Right hindlimb (tissue), 1 donor: Measurements from ENCODE around the gene INO80.
"Not testable (repeated sequence)": the region's sequence is repeated elsewhere in the genome, so short reads cannot be mapped to it uniquely, and the experiment has no call there.

ENCODE experiments used
- DNase-seq: peaks from one replicate; pipeline ENCODE4 v3.0.0-alpha.2; 2018

Gene INO80

DNA sequence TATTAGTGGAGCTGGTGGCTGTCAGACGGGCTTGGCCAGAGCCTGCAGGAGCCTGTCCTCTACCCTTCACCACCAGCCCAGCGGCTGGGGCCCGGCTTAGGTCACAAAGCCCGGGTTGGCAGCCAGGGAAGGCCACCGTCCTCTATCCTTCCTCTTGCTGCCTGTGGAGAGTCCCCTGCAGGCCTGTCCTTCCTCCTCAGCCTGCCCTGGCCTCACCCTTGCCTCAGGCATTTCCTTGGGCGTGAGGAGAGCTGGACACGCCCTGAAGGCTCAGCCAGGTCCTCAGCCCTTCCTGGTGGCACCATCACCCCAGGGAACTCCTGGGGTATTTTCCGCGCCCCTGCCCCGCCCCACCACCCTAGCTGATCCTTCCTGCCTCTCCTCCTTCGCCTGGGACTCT, 155.2 kb downstream of the INO80 start:
- DNase-seq = no peak

DNA sequence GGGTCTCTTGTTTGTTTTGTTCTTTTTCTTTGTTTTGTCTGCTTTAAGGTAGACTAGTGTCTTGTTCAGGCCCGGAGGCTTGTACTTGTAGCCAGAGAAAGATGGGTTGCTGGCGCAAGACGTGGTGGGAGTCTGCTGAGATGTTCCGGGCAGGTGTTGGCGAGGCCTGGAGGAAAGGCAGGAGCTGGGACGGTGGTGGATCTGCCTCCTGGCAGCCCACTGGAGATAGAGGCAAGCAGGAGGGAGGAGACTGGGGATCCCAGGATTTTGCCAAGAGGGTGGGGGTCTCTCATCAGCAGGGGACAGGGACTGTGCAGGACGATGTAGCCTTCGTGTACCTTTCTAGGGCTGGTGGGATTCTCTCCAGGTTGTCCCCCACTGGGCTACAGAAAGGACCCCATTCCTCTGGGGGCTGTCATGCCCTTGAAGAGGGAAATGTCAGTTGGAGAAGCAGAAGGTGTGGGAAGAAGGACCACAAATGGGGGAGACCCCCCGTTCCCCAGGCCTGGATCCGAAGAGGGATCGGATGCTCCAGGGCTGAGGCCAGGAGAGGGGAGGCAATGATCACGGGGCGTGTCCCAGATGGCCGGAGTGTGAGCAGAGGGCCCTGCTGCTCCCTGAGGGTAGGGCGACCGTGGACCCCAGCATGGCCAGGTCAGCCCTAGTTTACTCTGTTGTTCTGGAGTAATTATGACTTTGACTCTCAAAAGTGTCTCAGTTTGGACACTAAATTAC, 155.8 kb downstream of the INO80 start:
- no peak for DNase-seq

DNA sequence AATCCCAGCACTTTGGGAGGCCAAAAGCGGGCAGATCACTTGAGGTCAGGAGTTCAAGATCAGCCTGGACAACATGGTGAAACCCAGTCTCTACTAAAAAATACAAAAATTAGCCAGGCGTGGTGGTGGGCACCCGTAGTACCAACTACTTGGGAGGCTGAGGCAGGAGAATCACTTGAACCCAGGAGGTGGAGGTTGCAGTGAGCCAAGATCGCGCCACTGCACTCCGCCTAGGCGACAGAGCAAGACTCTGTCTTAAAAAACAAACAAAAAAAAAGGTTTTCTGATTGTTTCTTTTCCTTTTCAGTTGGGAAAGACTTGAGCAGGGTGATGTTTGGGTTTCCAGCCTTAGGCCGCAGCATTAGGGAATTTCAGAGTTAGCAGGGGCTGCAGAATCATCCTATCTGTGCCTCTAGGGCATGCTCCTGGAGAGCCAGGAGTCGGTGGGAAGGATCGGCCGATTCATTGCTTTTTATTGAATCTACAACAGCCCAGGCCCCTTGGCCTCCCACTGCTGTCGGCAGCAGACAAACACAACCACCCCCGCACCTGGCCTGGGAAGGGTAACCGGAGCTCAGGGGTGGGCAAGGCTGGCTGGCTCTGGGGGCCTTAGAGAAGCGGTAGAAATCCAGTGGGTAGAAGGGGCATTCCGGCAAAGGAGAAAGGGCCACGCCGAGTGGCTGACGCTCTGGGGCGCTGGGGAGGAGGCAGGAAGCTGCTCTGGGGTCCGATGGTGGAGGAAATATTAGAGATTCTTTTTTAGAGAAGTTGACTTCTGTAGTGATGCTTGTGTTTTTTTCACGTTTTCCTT, 156.5 kb downstream of the INO80 start:
- no peak for DNase-seq

DNA sequence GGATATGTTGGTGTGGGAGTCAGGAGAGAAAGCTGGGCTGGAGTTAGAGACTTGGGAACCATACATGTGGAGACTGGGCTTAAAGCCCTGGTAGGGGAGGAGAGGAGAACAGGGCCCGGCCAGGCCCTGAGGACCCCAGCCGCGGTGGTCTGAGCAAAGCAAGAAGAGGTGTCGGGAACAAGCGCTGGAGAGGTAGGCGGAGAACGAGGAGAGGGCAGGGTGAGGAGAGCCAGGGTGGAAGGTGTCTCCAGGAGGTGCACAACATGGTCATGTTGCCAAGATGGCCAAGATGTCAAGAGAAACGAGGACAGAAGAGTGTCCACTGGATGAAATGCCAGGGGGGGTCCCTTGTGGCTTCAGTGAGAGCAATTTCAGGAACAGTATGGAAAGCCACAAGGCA, 157.4 kb downstream of the INO80 start:
- DNase-seq = no peak

DNA sequence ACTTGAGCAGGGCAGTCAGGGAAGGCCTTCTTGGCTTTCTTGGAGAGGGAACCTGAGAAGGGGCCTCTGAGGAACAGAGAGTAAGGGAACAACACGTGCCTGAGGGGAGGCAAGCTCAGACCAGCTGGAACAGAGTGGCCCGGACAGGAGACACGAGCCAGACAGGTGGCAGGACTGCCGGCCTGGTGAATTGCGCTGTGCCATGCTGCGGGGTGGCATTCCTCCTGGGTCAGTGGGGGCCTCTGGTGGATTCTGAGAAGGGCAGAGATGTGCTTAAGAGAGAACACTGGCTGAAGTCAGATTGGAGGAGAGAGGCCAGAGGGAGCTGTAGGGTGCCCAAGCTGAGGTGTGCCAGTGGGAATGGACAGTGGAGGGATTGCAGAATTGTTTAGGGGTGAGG, 157.9 kb downstream of the INO80 start:
- peak; percentile 55 for DNase-seq

DNA sequence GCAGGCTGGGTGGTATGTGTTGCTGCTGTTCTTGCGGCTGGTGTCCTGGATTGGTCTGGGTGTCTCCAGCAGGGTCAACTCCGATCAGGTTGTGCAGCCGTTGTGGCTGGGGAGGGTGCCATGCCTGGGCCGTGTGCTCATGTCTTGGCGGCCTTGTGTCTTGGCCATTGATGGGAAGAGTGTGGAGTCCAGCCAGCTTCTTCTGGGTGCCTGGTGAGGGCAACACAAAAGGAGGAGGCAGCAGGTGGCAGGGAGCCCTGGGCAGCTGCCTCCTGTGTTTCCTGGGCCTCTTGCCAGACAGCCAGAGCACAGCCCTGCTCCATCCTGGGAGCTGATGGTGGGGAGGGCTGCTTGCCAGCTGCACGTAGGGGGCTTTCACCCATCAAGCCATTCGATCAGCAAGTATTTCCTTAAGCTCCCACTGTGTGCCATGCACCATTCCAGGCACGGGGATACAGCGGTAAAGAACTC, 158.5 kb downstream of the INO80 start:
- peak; percentile 64 for DNase-seq

DNA sequence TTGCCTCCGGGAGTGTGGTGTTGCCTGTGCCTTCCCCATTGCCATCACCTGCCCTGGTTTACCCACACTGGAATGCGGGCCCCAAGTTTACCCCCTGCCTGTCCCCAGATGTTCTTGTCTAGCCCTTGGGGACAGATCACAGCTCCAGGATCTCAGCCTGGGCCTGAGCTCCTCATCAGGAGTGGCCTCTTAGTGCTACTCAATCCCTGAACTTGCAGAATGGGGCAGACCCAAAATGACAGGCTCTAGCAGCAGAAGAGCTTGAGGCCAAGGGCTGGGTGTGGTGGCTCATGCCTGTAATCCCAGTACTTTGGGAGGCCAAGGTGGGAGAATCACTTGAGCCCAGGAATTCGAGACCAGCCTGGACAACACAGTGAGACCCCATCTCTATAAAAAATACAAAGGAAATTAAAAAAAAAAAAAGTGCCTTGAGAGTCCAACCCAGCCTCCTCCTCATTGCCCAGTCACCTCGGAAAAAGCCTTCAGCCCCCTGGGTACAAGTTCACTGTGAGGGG, 159.0 kb downstream of the INO80 start:
- no peak for DNase-seq

DNA sequence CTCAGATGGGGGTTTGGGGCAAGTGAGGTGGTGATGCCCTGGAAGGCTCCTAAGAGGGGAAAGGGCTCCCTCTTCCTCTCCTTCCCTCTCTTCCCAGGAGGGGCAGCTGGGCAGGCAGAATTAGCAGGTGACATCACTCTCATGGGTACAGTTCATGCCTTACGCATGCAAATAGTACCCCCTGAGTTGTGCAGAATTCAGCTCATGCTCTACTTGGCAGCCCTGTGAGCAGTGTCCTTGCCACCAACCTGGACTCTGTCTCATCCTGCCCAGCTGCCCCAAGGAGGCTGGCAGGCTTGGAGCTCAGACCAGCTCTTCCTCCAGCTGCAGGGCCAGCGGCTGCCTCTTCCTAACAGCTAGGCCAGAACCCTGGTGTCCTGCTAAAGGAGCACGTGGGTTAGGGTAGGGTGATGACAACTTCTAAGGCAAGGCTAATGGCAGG, 159.5 kb downstream of the INO80 start:
- DNase-seq = no peak

DNA sequence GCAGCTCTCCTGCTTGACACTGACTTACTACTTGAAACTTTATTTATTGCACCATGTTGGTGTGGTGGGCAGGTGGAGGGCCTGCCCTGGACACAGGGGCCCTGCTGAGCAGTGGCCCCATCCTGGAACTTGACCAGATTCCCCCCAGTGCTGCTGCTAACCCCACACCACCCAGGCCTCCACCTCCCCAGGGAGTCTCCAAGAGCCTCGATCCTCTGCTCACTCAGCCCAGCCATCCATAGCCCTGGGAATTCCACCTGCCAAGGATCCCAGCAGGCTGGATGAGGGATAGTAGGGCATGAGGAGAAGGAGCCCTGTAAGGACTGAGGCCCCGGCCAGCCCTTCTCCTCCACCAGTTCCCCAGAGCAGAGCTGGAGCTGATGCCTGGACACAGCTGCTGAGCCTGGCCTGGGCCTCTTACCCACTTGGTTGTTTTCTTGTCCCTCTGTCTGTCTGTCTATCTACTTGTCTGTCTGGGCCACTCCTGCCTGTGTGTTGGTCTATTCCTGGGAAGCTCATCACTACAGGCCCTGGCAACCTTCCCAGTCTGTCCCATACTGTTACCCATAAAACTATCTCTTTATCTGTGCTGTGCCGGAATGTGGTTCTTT, 160.0 kb downstream of the INO80 start:
- no peak for DNase-seq

DNA sequence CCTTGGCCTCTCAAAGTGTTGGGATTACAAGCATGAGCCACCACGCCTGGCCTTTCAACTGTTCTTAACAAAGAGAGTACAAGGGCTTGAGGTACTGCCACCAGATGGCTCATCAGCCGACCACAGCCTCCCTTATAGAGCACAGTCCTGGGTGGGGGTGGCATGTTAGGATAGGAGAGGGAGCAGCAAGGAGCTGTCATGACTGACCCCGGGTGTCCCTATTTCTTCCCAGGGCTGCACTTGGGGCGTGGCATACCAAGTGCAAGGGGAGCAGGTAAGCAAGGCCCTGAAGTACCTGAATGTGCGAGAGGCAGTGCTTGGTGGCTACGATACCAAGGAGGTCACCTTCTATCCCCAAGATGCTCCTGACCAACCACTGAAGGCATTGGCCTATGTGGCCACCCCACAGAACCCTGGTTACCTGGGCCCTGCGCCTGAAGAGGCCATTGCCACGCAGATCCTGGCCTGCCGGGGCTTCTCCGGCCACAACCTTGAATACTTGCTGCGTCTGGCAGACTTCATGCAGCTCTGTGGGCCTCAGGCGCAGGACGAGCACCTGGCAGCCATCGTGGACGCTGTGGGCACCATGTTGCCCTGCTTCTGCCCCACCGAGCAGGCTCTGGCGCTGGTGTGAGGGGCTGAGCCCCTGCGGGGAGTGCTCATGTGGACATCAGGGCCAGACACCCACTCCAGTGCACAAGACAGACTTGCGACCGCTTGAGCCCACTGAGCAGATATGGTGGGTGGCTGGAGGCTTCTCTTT, 160.8 kb downstream of the INO80 start:
- no peak for DNase-seq

DNA sequence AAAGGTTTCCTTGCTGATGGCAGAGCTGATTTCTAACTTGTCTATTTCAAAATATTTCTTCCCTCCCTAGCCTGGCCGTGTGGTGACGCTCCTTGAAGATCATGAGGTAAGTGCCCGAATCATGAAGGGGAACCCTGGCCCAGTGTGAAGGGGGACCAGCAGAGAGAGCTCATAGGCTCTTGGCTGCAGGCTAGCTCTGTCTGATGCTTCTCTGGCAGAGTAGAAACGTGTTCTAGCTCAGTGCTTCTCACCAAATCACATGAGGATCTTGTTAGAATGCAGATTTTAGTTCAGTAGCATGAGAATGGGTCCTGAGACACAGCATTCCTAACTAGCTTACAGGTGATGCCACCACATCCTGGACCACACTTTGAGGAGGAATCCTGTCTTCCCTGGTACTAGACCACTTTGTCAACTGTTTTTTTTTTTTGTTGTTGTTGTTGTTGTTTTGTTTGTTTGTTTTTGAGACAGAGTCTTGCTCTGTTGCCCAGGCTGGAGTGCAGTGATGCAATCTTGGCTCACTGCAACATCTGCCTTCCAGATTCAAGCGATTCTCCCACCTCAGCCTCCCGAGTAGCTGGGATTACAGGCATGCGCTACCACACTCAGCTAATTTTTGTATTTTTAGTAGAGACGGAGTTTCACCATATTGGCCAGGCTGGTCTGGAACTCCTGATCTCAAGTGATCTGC, 161.8 kb downstream of the INO80 start:
- not testable (repeated sequence) for DNase-seq

DNA sequence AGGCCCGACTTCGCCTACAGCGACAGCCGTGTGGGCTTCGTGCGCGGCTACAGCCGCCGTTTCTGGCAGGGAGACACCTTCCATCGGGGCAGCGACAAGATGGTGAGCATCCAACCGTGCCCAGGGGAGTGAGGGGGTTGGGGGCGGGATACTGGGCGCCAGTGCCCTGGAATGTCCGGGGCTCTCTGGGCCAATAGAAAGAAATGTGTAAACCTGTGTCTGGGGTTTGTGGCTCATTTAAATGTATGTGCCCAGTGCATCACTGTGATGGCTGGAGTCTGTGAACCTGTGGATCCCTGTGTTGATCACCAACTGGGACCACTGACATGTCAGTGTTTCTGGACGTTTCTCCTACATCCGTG, 162.4 kb downstream of the INO80 start:
- DNase-seq = no peak

DNA sequence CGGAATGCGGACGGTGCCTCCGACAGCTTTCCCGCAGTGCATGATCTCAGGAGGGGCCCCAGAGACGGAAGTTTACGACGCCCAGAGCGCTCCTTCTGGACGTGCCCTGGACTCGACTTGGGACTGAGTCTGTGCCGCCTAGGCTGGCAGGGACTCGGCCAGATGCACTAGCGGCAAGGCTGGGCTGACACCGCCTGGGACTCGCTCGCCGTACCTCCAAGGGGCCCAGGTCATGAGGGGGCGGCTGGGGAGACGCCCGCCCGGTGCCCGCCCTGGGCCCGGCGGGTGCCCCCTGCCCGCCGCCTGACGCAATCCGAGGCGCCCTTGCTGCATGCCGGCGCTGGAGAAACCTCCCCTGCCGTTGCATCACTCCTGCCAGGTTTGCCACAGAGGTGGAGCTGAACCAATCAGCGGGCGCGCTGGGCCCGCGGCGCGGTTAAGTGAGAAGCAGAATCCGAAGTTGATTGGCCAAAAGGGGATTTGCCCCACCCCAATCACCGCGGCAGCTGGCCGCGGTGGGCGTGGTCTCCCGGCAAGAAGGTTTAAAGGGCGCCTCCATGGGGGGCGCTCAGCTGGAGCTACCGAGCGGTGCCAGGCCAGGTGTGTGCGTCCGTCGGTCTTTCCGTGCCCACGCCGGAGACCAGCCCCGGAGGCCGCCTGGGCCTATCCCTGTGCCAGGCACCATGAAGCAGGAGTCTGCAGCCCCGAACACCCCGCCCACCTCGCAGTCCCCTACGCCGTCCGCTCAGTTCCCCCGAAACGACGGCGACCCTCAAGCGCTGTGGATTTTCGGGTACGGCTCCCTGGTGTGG, 163.0 kb downstream of the INO80 start, which contains the start of gene CHAC1:
Gene CHAC1 (plus strand): TSS at position 571 of the 812 bp plus-strand sequence. CDS start 113 bp downstream, at position 684.
- peak; percentile 91 for DNase-seq

DNA sequence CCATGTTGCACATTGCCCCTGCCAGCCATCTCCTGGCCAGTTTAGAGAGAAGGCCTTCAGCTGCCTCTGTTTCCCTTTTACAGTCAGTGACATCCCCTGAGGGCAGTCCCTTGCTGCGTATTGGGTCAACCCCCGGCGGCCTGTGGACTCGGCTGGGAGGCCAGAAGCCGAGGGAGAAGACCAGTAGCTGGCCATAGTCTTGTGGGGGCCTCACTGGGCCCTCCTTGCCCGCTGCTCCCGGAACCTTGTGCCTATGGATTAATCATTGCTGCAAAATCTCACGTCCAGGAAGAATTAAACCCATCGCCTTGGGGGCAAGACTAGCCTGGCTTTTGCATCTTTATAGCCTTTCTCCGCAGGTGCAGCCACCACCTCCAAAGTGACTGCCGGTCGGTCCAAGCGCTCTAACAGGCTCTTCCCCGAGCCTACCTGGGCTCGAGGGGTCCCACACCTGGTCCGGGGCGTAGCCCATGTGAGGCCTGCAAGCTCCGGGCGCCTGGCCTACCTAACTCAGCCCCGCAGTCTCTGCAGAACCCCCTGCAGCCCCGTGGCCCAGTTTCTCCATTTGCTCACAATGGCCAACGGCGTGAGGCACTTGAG, 163.7 kb downstream of the INO80 start:
- DNase-seq = no peak

DNA sequence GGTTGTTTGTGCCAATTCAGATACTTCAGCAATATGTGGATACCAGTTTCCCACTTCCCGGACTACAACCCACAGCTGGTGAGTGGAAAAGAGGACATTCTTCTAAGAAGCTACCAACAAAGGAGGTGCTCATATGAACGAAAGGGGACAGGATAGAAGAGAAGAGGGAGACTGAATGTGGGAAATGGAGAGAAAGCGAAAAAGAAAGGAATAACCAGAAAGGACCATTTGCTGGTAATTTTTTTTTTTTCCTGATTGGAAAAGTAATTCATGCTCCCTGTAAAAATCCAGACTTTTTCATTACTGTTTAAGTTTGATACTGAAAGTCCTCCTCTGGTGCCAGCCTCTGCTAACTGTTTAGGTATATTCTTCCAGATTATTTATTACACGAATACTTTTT, 164.3 kb downstream of the INO80 start:
- DNase-seq = no peak

DNA sequence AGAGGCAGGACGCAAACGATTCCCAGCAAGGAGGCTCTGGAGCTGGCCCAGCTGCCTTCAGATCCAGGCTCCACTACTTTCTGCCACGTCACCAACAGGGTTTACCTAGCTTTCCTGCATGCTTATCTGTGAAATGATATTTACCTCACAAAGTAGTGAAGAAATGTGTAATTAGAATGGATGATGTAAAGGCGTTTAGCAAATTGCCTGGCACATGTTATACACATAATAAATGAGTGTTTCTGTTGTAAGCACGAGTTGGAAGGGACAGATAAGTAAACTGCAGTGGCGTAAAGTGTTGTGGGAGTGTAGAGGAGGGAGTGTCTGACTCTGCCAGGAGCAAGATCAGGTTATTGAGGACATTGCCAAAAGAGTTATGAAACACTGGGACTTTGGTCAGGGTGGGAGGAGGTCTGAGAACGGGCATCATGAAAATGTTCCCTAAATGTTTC, 166.3 kb downstream of the INO80 start:
- DNase-seq = no peak

DNA sequence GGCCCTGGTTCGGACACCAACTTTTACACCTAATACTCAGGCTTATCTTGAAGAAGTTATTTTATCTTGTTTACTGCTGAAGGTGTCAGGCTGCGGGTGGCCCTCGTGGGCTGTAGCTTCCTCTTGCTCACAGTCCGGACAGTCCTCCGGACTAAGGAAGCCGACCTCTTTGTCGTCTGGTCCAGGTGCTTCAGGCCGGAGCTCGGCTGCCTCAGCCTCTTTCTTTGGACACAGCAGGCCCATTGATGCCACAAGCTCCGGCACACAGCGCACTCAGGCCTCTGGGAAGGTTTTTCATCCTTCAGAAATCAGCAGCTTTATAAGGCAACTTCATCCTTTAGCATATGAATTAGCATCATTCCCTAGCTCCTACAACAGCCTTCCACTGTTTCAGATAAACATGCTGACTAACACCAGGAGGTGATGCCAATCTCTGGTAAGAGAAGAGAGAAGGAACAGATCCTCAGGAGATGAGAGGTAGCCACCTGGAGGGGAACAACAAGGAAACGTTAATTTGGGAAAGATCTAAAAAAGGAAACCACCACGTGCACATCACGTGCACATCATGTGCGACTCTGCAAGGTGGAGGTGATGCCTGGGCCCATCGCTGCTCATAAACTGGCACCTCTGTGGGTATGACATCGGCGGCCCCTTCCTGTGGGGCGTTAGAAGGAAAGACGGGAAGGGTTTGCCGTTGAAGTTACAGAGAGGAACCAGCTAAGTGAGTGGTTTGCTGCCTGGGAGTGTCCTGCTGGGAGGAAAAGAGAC, 167.2 kb downstream of the INO80 start:
- DNase-seq = no peak

DNA sequence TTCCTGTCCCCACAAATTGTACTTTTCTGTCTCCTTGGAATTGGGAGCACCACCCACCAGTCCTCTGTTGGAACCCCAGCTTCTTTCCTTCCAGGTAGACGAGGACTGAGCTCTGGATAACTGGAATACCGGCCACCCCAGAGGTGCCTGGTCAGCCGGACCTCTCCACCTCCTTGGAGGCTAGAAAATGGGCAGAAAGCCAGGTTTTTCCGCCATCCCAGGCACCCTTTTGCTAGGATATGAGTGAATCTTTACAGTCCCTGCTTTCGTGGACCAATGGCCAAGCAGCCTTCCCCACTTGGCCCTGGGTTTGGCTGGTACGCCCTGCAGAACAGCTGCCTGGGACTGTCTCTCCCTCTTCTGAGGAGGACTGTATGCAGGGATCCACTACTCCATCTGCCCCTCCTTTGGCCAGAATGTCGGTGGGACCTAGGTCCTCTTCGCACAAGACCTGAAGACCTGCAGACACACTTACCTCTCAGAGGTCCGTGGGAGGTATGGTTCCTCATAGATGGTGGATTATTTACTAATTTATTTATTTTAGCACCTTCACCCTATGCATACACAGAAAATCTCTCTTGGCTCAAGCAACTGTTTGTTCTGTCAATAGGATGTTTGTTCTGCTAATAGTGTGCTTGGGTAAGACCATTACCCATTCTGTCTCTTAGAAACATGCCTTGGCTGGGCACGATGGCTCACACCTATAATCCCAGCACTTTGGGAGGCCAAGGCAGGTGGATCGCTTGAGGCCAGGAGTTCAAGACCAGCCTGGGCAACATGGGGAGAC, 171.4 kb downstream of the INO80 start:
- DNase-seq = no peak
